GM21825 (cell line): ENCODE results near the gene FAM72D.
"Not testable (repeated sequence)": the region's sequence is repeated elsewhere in the genome, so short reads cannot be mapped to it uniquely, and the experiment has no call there.

Source experiments
- ATAC-seq: cut with Tn5 transposase; IDR thresholded peaks from one replicate; pipeline ENCODE4 v1.9.1; 2021; ENCODE audit warnings: mild to moderate bottlenecking, moderate library complexity; ENCODE audit not compliant: unreplicated experiment

The FAM72D gene

DNA sequence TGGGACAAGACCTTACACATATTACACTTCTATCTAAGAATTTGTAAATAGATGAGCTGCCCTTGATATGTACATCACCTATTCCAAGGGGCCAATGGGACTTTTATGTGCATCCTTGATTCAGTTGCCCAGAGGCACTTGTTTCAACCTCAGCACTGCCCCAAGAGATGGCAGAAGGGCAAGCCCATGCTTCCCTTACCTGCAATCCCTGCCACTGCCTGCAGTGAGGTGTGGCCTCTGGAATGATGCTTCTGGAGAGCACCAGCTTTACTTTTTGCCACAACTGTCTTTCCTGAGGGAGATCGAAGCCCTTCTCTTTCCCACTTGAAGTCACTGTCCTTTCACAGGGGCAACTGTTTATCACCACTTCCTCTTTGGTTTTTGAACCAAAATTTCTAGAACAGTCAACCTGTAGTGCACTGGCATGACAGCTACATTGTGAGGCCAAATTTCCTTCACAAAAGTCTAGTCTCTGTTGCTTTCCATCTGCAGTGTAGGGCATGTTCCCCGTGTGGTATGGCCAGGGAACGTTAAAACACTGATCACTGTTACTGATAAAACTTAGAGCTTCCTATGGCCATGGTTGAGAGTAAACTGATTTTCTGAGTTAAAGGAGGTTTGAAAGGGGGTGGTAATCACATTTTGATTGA lies 48.6 kb downstream of the FAM72D start:
- ATAC-seq: not testable (repeated sequence)

GRCh38 chr1:145146308-145146707 lies 50.5 kb downstream of the FAM72D start:
- ATAC-seq: not testable (repeated sequence)

GRCh38 chr1:145147172-145147571 lies 51.4 kb downstream of the FAM72D start:
- not testable (repeated sequence) for ATAC-seq

- not testable (repeated sequence) for ATAC-seq
Measured at GRCh38 chr1:145155421-145155820, 59.6 kb downstream of the FAM72D start.

GRCh38 chr1:145155873-145156272 lies 60.1 kb downstream of the FAM72D start:
- ATAC-seq: not testable (repeated sequence)

- ATAC-seq: peak; percentile 52
Measured at GRCh38 chr1:145156891-145157610, 61.3 kb downstream of the FAM72D start.

DNA sequence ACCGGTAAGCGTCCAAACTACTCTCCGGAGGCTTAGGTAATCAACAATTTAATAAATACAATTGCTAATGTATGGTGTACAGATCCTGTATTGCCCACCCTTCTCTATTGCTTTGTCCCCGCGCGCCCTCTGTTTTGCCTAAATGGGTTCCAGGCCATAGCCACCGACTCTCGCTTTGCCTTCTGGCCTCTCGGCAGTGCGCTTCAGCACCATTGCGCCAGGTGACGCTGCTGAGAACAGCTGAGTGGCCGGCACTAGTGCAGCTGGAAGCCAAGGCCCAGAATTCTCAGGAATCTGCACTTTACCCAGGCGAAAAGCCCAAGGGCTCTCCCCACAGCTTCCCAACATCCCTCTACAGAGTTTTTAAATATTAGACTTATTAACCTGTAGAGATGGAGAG lies 61.9 kb downstream of the FAM72D start:
- not testable (repeated sequence) for ATAC-seq

DNA sequence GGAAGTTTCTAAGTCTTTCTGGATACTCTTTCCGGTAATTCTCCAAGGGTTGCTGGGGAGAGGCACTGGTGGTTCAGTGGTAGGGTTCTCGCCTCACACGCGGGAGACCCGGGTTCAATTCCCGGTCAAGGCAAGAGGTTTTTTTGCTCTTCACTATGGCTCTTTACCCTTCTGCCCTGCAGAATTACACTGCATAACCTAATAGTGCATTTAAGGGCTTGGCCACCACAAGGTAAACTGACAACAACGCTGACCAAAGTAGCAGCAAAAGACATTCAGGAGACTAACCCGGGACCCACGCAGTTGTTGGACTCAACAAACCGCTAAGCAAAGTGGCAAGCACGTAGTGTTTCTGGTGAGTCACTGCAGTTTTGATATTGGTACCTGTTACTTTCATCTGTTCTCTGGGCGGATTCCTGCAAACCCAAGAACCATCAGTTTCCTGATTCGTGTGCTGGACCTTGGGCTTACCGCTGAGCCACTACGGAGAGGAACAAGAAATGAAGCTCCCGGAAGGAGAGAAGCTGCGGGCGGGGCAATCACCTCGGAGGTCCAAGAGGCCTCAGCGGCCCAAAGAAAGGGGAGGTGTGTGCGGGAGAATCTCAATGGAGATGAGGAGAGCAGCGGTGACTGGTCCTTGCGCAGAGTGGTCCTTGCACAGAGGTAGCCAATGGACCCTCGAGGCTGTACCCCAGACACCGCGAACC lies 65.4 kb downstream of the FAM72D start:
- peak; percentile 50 for ATAC-seq
